H1 (cell line): Measurements from ENCODE around the gene CTNNA3.

Experiments
- JUND ChIP-seq: IDR thresholded peaks from 2 replicates; pipeline ENCODE4 v1.6.1; 2011; ENCODE audit warnings: mild to moderate bottlenecking, improper control_type of control experiment, low read length
- MAFK ChIP-seq: IDR thresholded peaks from 2 replicates; pipeline ENCODE4 v1.6.1; 2012; ENCODE audit warnings: low read depth, mild to moderate bottlenecking, improper control_type of control experiment, low read length
- SP4 ChIP-seq: IDR thresholded peaks from 2 replicates; pipeline ENCODE4 v1.6.1; 2012; ENCODE audit warnings: low read length, inconsistent platforms
- TF ChIP-seq, protein P1 (sequence below), 3 experiments: IDR thresholded peaks; 1 replicate in 2 of 3; 2 replicates in 1 of 3; pipeline versions ENCODE4 v1.5.1 to v1.6.1; 2011; ENCODE audit warnings: low read length in 3 of 3, mild to moderate bottlenecking in 3 of 3, inconsistent platforms in 2 of 3, low read depth in 1 of 3, moderate library complexity in 1 of 3; ENCODE audit not compliant: insufficient read depth in 1 of 3; ENCODE audit errors: control extremely low read depth in 1 of 3

GRCh38 chr10:66980246-66980815, 715.7 kb downstream of the CTNNA3 start:
- TF ChIP-seq, protein P1, sequence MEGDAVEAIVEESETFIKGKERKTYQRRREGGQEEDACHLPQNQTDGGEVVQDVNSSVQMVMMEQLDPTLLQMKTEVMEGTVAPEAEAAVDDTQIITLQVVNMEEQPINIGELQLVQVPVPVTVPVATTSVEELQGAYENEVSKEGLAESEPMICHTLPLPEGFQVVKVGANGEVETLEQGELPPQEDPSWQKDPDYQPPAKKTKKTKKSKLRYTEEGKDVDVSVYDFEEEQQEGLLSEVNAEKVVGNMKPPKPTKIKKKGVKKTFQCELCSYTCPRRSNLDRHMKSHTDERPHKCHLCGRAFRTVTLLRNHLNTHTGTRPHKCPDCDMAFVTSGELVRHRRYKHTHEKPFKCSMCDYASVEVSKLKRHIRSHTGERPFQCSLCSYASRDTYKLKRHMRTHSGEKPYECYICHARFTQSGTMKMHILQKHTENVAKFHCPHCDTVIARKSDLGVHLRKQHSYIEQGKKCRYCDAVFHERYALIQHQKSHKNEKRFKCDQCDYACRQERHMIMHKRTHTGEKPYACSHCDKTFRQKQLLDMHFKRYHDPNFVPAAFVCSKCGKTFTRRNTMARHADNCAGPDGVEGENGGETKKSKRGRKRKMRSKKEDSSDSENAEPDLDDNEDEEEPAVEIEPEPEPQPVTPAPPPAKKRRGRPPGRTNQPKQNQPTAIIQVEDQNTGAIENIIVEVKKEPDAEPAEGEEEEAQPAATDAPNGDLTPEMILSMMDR (IDR thresholded peaks at IDR 0.05; ENCODE audit: control extremely low read depth in 1 of 3, insufficient read depth in 1 of 3, low read depth in 1 of 3, low read length in 3 of 3): no peak
- TF ChIP-seq MAFK (no peak), JUND (no peak), SP4 (no peak)
